ENCODE results near the gene HADH.
"Not testable (repeated sequence)": the region's sequence is repeated elsewhere in the genome, so short reads cannot be mapped to it uniquely, and the experiment has no call there.

The HADH gene

GRCh38 chr4:108031427-108032083 lies 41.9 kb downstream of the HADH start:
- DNase-seq = no peak

GRCh38 chr4:108033348-108033747 lies 43.7 kb downstream of the HADH start:
- DNase-seq = no peak

GRCh38 chr4:108034565-108034964 lies 44.9 kb downstream of the HADH start:
- DNase-seq = no peak

GRCh38 chr4:108035691-108036090 lies 46.0 kb downstream of the HADH start:
- no peak for DNase-seq

GRCh38 chr4:108036213-108036612 lies 46.5 kb downstream of the HADH start:
- DNase-seq = peak; percentile 80

GRCh38 chr4:108037884-108038283 lies 48.2 kb downstream of the HADH start:
- no peak for DNase-seq

- no peak for DNase-seq
These were observed 53.2 kb downstream of the HADH start for GRCh38 chr4:108042927-108043326.

GRCh38 chr4:108043526-108043925 lies 53.8 kb downstream of the HADH start:
- no peak for DNase-seq

- DNase-seq = no peak
These were observed 55.4 kb downstream of the HADH start for GRCh38 chr4:108044951-108045686.

- no peak for DNase-seq
These were observed 56.0 kb downstream of the HADH start for GRCh38 chr4:108045687-108046024.

- no peak for DNase-seq
These were observed 57.5 kb downstream of the HADH start for GRCh38 chr4:108047199-108047598.

GRCh38 chr4:108048157-108048556 lies 58.5 kb downstream of the HADH start:
- DNase-seq = no peak

- no peak for DNase-seq
These were observed 59.3 kb downstream of the HADH start for GRCh38 chr4:108048997-108049396.

GRCh38 chr4:108049406-108049805 lies 59.7 kb downstream of the HADH start:
- no peak for DNase-seq

GRCh38 chr4:108050166-108051111 lies 60.8 kb downstream of the HADH start:
- not testable (repeated sequence) for DNase-seq

- no peak for DNase-seq
These were observed 61.7 kb downstream of the HADH start for GRCh38 chr4:108051343-108051742.

GRCh38 chr4:108052558-108053120 lies 63.0 kb downstream of the HADH start:
- no peak for DNase-seq

- no peak for DNase-seq
These were observed 63.6 kb downstream of the HADH start for GRCh38 chr4:108053251-108053711.

- no peak for DNase-seq
These were observed 64.4 kb downstream of the HADH start for GRCh38 chr4:108054025-108054638.

- DNase-seq = no peak
These were observed 66.1 kb downstream of the HADH start for GRCh38 chr4:108055787-108056186.

- no peak for DNase-seq
These were observed 66.7 kb downstream of the HADH start for GRCh38 chr4:108056418-108056817.

- no peak for DNase-seq
These were observed 69.2 kb downstream of the HADH start for GRCh38 chr4:108058685-108059440.
